DOHH2 (cell line): ENCODE results near the gene PRKN.

ENCODE experiments used
- CTCF ChIP-seq: fragments of 200-600 bp; sonication (generic); IDR thresholded peaks from one replicate; pipeline ENCODE4 v1.5.1; 2014; ENCODE audit warnings: antibody characterized with exemption, mild to moderate bottlenecking, low read depth, low read length; ENCODE audit not compliant: poor library complexity, severe bottlenecking
- EZH2phosphoT487 ChIP-seq: fragments of 200-600 bp; sonication (generic); IDR thresholded peaks from 2 replicates; pipeline ENCODE4 v1.6.1; 2017; ENCODE audit warnings: borderline replicate concordance, mild to moderate bottlenecking, antibody characterized with exemption, low read length, moderate library complexity, mixed read lengths

DNA sequence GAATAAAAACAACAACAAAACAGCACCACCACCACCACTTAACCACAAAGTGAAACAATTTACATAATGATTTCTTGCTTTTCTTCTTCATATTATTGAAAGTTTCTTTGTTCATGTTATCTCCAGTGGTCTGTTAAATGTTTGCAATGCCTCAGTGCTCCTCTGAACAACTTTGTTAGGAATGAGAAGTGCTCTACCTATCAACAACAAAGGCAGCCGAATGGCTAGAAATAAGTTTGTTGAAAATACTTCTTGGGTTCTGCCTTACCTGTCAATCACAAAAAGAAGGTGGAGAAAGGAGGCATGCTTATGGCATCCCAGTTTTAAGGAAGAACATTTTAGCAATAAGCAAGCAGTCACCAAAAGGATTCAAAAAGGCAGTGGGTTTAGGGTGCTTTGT, 490.2 kb downstream of the PRKN start:
- TF ChIP-seq CTCF (no peak), EZH2phosphoT487 (no peak)
